ENCODE data around the gene GPR31. TPM values are rescaled to one million over a fixed set of nuclear protein-coding genes. Genes with fewer than 3 reads are reported as not detected.
A peak's percentile ranks its signal among the peaks of the same experiment; 100 is the strongest.

The GPR31 gene
- total and polyA plus RNA-seq, 8 donors: 0.18 TPM; not detected in 7

DNA sequence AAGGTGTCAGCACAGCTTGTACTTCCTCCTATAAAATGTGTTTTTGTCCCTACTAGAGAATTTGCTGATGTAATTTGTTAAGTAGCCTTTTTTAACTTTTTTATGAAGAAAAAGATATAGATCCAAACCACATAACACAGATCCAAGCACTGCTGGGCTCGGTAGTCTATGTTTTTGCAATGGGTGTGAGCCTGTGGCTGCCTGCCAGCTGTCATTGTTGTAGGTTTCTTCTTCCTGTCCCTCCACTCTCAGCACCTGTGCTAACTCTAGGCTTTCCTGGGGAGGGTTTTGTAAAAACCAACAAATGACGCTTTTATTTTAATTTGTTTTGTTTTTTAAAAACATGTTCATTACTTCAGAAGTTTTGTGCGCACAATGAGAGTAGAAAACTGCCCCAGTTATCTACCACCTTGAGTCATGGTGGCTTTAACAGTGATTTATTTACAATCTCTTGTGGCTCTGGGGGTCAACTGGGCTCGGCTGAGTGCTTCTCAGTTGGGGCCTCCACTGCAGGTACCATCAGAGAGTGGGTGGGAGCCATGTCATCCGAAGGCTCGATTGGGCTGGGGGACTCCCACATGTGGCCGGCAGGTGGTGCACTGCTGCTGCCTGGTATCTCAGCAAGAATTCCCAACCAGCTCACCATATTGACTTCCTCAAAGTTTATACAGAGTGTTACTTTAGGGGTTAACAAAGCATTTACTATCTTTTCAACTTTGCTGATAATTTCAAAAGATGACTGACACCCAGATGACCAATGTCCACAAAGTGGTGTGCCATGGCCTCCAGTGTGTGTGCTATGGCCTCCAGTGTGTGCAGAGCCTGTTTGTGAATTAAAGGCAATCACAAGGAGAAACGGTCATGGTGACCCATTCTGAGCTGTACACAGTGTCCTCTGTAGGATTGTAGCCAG lies 37.9 kb downstream of the GPR31 start:
- peak; percentile 40 to 46 for DNase-seq
- Histone ChIP-seq H3K9me3 (no peaks in the 10 kb centered on the region), H3K4me3 (no peak overlapping the region), H3K4me1 (peaks cover 0 to 14% (median 11%) of the 10 kb centered on the region in 4 donors), H3K36me3 (no peaks in the 10 kb centered on the region), H3K27me3 (peaks cover 0 to 35% (median 0%) of the 10 kb centered on the region in 3 donors), H3K27ac (peak overlapping the region in 1 of 5 donors; percentile 41)
- TF ChIP-seq POLR2A (IDR thresholded peaks at IDR 0.05): no peak
- TF ChIP-seq EP300 (IDR thresholded peaks at IDR 0.05): no peak
- TF ChIP-seq POLR2AphosphoS5 (IDR thresholded peaks at IDR 0.05): no peak
- TF ChIP-seq, protein P1, sequence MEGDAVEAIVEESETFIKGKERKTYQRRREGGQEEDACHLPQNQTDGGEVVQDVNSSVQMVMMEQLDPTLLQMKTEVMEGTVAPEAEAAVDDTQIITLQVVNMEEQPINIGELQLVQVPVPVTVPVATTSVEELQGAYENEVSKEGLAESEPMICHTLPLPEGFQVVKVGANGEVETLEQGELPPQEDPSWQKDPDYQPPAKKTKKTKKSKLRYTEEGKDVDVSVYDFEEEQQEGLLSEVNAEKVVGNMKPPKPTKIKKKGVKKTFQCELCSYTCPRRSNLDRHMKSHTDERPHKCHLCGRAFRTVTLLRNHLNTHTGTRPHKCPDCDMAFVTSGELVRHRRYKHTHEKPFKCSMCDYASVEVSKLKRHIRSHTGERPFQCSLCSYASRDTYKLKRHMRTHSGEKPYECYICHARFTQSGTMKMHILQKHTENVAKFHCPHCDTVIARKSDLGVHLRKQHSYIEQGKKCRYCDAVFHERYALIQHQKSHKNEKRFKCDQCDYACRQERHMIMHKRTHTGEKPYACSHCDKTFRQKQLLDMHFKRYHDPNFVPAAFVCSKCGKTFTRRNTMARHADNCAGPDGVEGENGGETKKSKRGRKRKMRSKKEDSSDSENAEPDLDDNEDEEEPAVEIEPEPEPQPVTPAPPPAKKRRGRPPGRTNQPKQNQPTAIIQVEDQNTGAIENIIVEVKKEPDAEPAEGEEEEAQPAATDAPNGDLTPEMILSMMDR (IDR thresholded peaks at IDR 0.05): no peak
- intact Hi-C loops (cut with DNase I; ENCODE audit: low total_unique reads): no loop called here
- 57 to 80% (median 69%) methylated on average over 8 of the region's 8 CpGs for WGBS, 5 donors

DNA sequence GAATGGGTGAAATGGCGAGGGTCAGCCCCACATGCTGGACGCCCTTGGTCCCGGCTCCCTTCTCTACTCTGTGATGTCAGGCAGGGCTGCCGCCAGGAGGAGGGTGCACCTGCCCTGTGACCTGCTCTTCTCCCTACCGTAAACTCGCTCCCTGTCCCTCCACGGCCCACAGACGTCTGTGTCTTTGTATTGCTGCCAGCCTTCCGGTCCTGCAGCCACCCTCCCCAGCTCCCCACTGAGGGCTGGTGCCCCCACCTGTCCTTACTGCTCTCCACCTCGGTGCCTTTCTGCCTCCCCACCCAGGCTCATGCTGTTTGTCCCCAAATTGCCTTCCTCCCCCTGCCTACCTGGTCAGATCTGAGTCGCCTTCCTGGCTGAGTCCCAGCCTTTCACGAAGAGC lies 38.9 kb downstream of the GPR31 start:
- TF ChIP-seq POLR2A (IDR thresholded peaks at IDR 0.05): no peak
- no peak for TF ChIP-seq EP300 (IDR thresholded peaks at IDR 0.05)
- TF ChIP-seq, protein P1 (IDR thresholded peaks at IDR 0.05): no peak
- TF ChIP-seq POLR2AphosphoS5 (IDR thresholded peaks at IDR 0.05): no peak
- WGBS, 5 donors: 80 to 92% (median 84%) methylated on average over 12 of the region's 12 CpGs
- Histone ChIP-seq H3K4me1 (peaks cover 0 to 14% (median 11%) of the 10 kb centered on the region in 4 donors), H3K4me3 (no peak overlapping the region), H3K27ac (peak overlapping the region in 1 of 5 donors; percentile 41), H3K36me3 (no peaks in the 10 kb centered on the region), H3K27me3 (peaks cover 0 to 37% (median 0%) of the 10 kb centered on the region in 3 donors), H3K9me3 (no peaks in the 10 kb centered on the region)
- DNase-seq: no peak
- intact Hi-C loops (cut with DNase I; ENCODE audit: low total_unique reads): no loop called here

DNA sequence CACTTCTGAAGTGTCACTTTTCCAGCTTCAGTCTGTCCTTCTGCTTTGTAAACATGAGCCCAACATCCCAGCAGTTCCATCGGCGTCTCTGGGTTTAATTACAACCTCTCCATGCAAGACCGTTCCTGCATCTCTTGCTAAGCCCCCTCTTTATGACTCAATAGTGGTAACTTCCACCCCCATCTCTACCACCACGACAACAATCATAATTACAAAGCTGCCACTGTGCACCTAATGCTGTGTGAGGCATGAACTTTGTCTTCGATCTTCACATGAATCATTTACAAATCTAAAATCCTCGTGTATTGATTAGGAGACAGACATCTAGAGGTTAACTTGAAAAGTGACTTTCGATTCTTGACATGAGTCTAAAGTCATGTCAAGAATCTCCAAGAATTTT lies 39.8 kb downstream of the GPR31 start:
- H3K9me3 ChIP-seq: no peaks in the 10 kb centered on the region
- 78 to 87% (median 83%) methylated on average over 7 of the region's 7 CpGs for whole genome bisulfite sequencing, 5 donors
- H3K27me3 ChIP-seq: peaks cover 0 to 38% (median 0%) of the 10 kb centered on the region in 3 donors
- intact Hi-C loops (cut with DNase I; ENCODE audit: low total_unique reads): no loop called here
- H3K4me3 ChIP-seq: no peak overlapping the region
- TF ChIP-seq POLR2AphosphoS5 (IDR thresholded peaks at IDR 0.05) (no peak), EP300 (IDR thresholded peaks at IDR 0.05) (no peak), POLR2A (IDR thresholded peaks at IDR 0.05) (no peak)
- TF ChIP-seq, protein P1 (IDR thresholded peaks at IDR 0.05): no peak
- peaks cover 0 to 12% (median 11%) of the 10 kb centered on the region in 4 donors for H3K4me1 ChIP-seq
- no peak for DNase-seq
- H3K27ac ChIP-seq: no peak overlapping the region
- no peaks in the 10 kb centered on the region for H3K36me3 ChIP-seq

DNA sequence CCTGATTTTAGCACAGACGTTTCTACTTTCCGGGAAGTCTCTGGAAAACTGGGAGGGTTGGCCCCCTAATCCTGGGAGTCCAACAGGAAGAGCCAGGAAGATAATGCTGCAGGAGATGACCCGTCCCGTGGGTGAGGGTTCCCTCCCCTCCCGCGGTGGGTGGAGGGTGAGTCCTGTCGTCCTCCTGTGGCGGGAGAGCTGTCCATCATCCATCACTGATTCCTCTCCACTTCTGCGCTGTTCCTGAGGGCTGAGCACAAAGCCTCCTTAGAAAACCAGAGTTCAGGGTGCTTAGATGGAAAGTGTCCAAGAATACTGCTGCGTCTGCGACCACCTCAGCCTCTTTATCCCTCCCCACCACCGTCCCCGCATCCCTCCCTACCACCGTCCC lies 40.9 kb downstream of the GPR31 start:
- TF ChIP-seq POLR2A (IDR thresholded peaks at IDR 0.05) (no peak), POLR2AphosphoS5 (IDR thresholded peaks at IDR 0.05) (no peak)
- Histone ChIP-seq H3K4me3 (no peak overlapping the region), H3K27ac (peak overlapping the region in 1 of 5 donors; percentile 60), H3K27me3 (peaks cover 0 to 26% (median 0%) of the 10 kb centered on the region in 3 donors), H3K4me1 (peaks cover 0 to 12% (median 8%) of the 10 kb centered on the region in 4 donors), H3K36me3 (no peaks in the 10 kb centered on the region), H3K9me3 (no peaks in the 10 kb centered on the region)
- intact Hi-C loops (cut with DNase I; ENCODE audit: low total_unique reads): no loop called here
- WGBS, 5 donors: 74 to 94% (median 77%) methylated on average over 12 to 14 of the region's 14 CpGs
- no peak for DNase-seq
